ENCODE measurements around the gene HCK. TPM values are rescaled to one million over a fixed set of nuclear protein-coding genes. Genes with fewer than 3 reads are reported as not detected.
A peak's percentile ranks its signal among the peaks of the same experiment; 100 is the strongest.

The HCK gene
- total RNA-seq, result 1 to 10 TPM; 1.3 to 7.5 TPM
- 0 reads per million in 2 donors for total RNA-seq

GRCh38 chr20:32052090-32052777, at the start of gene HCK:
Gene HCK, plus strand, starts transcription at chr20:32052242.
- ATAC-seq (peak; percentile 58), DNase-seq (no peak)
- H3K9me3 ChIP-seq (ENCODE audit: control insufficient read depth, low read length, poor library complexity, severe bottlenecking), result no peaks in the 10 kb centered on the region
- Mint-ChIP-seq H3K36me3 (ENCODE audit: low read depth) (peaks cover 10% of the 10 kb centered on the region), H3K4me3 (peak within 1 kb of the TSS; percentile 82), H3K4me1 (peaks cover 13% of the 10 kb centered on the region), H3K27me3 (peaks cover 66% of the 10 kb centered on the region), H3K27ac (peak within 1 kb of the TSS; percentile 73)

GRCh38 chr20:32003325-32003724, 48.7 kb upstream of the HCK start:
- ATAC-seq, result no peak
- Mint-ChIP-seq H3K4me1 (peaks cover 4% of the 10 kb centered on the region), H3K27ac (no peak overlapping the region), H3K4me3 (no peak overlapping the region), H3K36me3 (ENCODE audit: low read depth) (no peaks in the 10 kb centered on the region), H3K27me3 (peaks cover 39% of the 10 kb centered on the region)
- DNase-seq, result no peak
- H3K9me3 ChIP-seq (ENCODE audit: control insufficient read depth, low read length, poor library complexity, severe bottlenecking), result no peaks in the 10 kb centered on the region

GRCh38 chr20:32004963-32005362, 47.1 kb upstream of the HCK start:
- Mint-ChIP-seq H3K36me3 (ENCODE audit: low read depth) (no peaks in the 10 kb centered on the region), H3K4me1 (peaks cover 4% of the 10 kb centered on the region), H3K27ac (no peak overlapping the region), H3K27me3 (peaks cover 40% of the 10 kb centered on the region), H3K4me3 (no peak overlapping the region)
- ATAC-seq, result no peak
- no peak for DNase-seq
- H3K9me3 ChIP-seq (ENCODE audit: control insufficient read depth, low read length, poor library complexity, severe bottlenecking), result no peaks in the 10 kb centered on the region

- no peak overlapping the region for H3K27ac Mint-ChIP-seq
- DNase-seq, result no peak
- H3K27me3 Mint-ChIP-seq, result peaks cover 33% of the 10 kb centered on the region
- ATAC-seq, result no peak
- H3K36me3 Mint-ChIP-seq (ENCODE audit: low read depth), result no peaks in the 10 kb centered on the region
- no peaks in the 10 kb centered on the region for H3K9me3 ChIP-seq (ENCODE audit: control insufficient read depth, low read length, poor library complexity, severe bottlenecking)
- no peak overlapping the region for H3K4me3 Mint-ChIP-seq
- H3K4me1 Mint-ChIP-seq, result peaks cover 4% of the 10 kb centered on the region
Measured at GRCh38 chr20:32006053-32006452, 46.0 kb upstream of the HCK start.

- DNase-seq, result no peak
- H3K27me3 Mint-ChIP-seq, result peaks cover 41% of the 10 kb centered on the region
- H3K4me1 Mint-ChIP-seq, result peaks cover 4% of the 10 kb centered on the region
Measured at GRCh38 chr20:32006841-32007786, 44.9 kb upstream of the HCK start.

GRCh38 chr20:32007787-32008616, 44.0 kb upstream of the HCK start:
- no peaks in the 10 kb centered on the region for H3K9me3 ChIP-seq (ENCODE audit: control insufficient read depth, low read length, poor library complexity, severe bottlenecking)
- no peak overlapping the region for H3K4me3 Mint-ChIP-seq
- no peak for DNase-seq
- H3K27ac Mint-ChIP-seq, result no peak overlapping the region
- H3K4me1 Mint-ChIP-seq, result peaks cover 4% of the 10 kb centered on the region
- H3K27me3 Mint-ChIP-seq, result peaks cover 37% of the 10 kb centered on the region
- no peak for ATAC-seq
- no peaks in the 10 kb centered on the region for H3K36me3 Mint-ChIP-seq (ENCODE audit: low read depth)

More at GRCh38 chr20:32006841-32007786, 44.9 kb upstream of the HCK start:
- ATAC-seq, result no peak
- Mint-ChIP-seq H3K4me3 (no peak overlapping the region), H3K27ac (no peak overlapping the region), H3K36me3 (ENCODE audit: low read depth) (no peaks in the 10 kb centered on the region)
- H3K9me3 ChIP-seq (ENCODE audit: control insufficient read depth, low read length, poor library complexity, severe bottlenecking), result no peaks in the 10 kb centered on the region

- H3K27me3 Mint-ChIP-seq, result peaks cover 37% of the 10 kb centered on the region
- no peaks in the 10 kb centered on the region for H3K36me3 Mint-ChIP-seq (ENCODE audit: low read depth)
- no peak overlapping the region for H3K27ac Mint-ChIP-seq
- peaks cover 4% of the 10 kb centered on the region for H3K4me1 Mint-ChIP-seq
- no peaks in the 10 kb centered on the region for H3K9me3 ChIP-seq (ENCODE audit: control insufficient read depth, low read length, poor library complexity, severe bottlenecking)
- no peak for ATAC-seq
- no peak for DNase-seq
- H3K4me3 Mint-ChIP-seq, result no peak overlapping the region
Measured at GRCh38 chr20:32009564-32009963, 42.5 kb upstream of the HCK start.

GRCh38 chr20:32010101-32010500, 41.9 kb upstream of the HCK start, which contains the start of gene CCM2L:
Gene CCM2L, plus strand, starts transcription at chr20:32010438. Its CDS starts 17 bp downstream, at chr20:32010455.
- Mint-ChIP-seq H3K27ac (no peak within 1 kb of the TSS), H3K4me3 (no peak within 1 kb of the TSS), H3K27me3 (peaks cover 43% of the 10 kb centered on the region), H3K36me3 (ENCODE audit: low read depth) (no peaks in the 10 kb centered on the region), H3K4me1 (peaks cover 4% of the 10 kb centered on the region)
- no peak for DNase-seq
- ATAC-seq, result no peak
- H3K9me3 ChIP-seq (ENCODE audit: control insufficient read depth, low read length, poor library complexity, severe bottlenecking), result no peaks in the 10 kb centered on the region

GRCh38 chr20:32010666-32011065, 41.4 kb upstream of the HCK start:
- H3K4me1 Mint-ChIP-seq, result peaks cover 4% of the 10 kb centered on the region
- ATAC-seq (no peak), DNase-seq (no peak)
- no peak overlapping the region for H3K27ac Mint-ChIP-seq
- no peak overlapping the region for H3K4me3 Mint-ChIP-seq
- H3K27me3 Mint-ChIP-seq, result peaks cover 42% of the 10 kb centered on the region
- no peaks in the 10 kb centered on the region for H3K36me3 Mint-ChIP-seq (ENCODE audit: low read depth)
- H3K9me3 ChIP-seq (ENCODE audit: control insufficient read depth, low read length, poor library complexity, severe bottlenecking), result no peaks in the 10 kb centered on the region

GRCh38 chr20:32012159-32012688, 39.8 kb upstream of the HCK start:
- DNase-seq, result no peak

GRCh38 chr20:32013326-32013725, 38.7 kb upstream of the HCK start:
- no peak overlapping the region for H3K27ac Mint-ChIP-seq
- DNase-seq (no peak), ATAC-seq (no peak)
- H3K4me3 Mint-ChIP-seq, result no peak overlapping the region
- no peaks in the 10 kb centered on the region for H3K9me3 ChIP-seq (ENCODE audit: control insufficient read depth, low read length, poor library complexity, severe bottlenecking)
- H3K27me3 Mint-ChIP-seq, result peaks cover 43% of the 10 kb centered on the region
- peaks cover 4% of the 10 kb centered on the region for H3K4me1 Mint-ChIP-seq
- no peaks in the 10 kb centered on the region for H3K36me3 Mint-ChIP-seq (ENCODE audit: low read depth)

More at GRCh38 chr20:32012159-32012688, 39.8 kb upstream of the HCK start:
- H3K4me1 Mint-ChIP-seq, result peaks cover 4% of the 10 kb centered on the region
- H3K4me3 Mint-ChIP-seq, result no peak overlapping the region
- no peak for ATAC-seq
- no peaks in the 10 kb centered on the region for H3K9me3 ChIP-seq (ENCODE audit: control insufficient read depth, low read length, poor library complexity, severe bottlenecking)
- H3K36me3 Mint-ChIP-seq (ENCODE audit: low read depth), result no peaks in the 10 kb centered on the region
- peaks cover 46% of the 10 kb centered on the region for H3K27me3 Mint-ChIP-seq
- H3K27ac Mint-ChIP-seq, result no peak overlapping the region

GRCh38 chr20:32017711-32018251, 34.3 kb upstream of the HCK start:
- peaks cover 69% of the 10 kb centered on the region for H3K27me3 Mint-ChIP-seq
- H3K27ac Mint-ChIP-seq, result no peak overlapping the region
- peak; percentile 40 to 44 (median 43) for DNase-seq
- no peaks in the 10 kb centered on the region for H3K9me3 ChIP-seq (ENCODE audit: control insufficient read depth, low read length, poor library complexity, severe bottlenecking)
- peak; percentile 86 for ATAC-seq
- peaks cover 4% of the 10 kb centered on the region for H3K36me3 Mint-ChIP-seq (ENCODE audit: low read depth)
- peaks cover 18% of the 10 kb centered on the region for H3K4me1 Mint-ChIP-seq
- peak overlapping the region; percentile 92 for H3K4me3 Mint-ChIP-seq
